Measurements from ENCODE around the gene LHPP.

The LHPP gene

GRCh38 chr10:124525751-124526600 is 64.4 kb downstream of the LHPP start:
- DNase-seq (ENCODE audit: low read depth) = no peak
- TF ChIP-seq CTCF (IDR thresholded peaks at IDR 0.05; ENCODE audit: low read depth, low read length) (no peak), POLR2A (IDR thresholded peaks at IDR 0.05; ENCODE audit: extremely low read depth, insufficient read length) (no peak)

GRCh38 chr10:124526621-124527267 is 65.1 kb downstream of the LHPP start:
- no peak overlapping the region for H3K4me3 ChIP-seq (ENCODE audit: low read depth, low read length)
- TF ChIP-seq CTCF (IDR thresholded peaks at IDR 0.05; ENCODE audit: low read depth, low read length) (no peak), MAX (IDR thresholded peaks at IDR 0.05; ENCODE audit: low read depth, low read length) (no peak), MYC (IDR thresholded peaks at IDR 0.05; ENCODE audit: low read depth, low read length) (no peak), POLR2A (IDR thresholded peaks at IDR 0.05; ENCODE audit: extremely low read depth, insufficient read length) (no peak)
- no peak for DNase-seq (ENCODE audit: low read depth)

More at GRCh38 chr10:124525751-124526600, 64.4 kb downstream of the LHPP start:
- no peak overlapping the region for H3K4me3 ChIP-seq (ENCODE audit: low read depth, low read length)

- TF ChIP-seq POLR2A (IDR thresholded peaks at IDR 0.05; ENCODE audit: extremely low read depth, insufficient read length) (no peak), MYC (IDR thresholded peaks at IDR 0.05; ENCODE audit: low read depth, low read length) (no peak), CTCF (IDR thresholded peaks at IDR 0.05; ENCODE audit: low read depth, low read length) (no peak), MAX (IDR thresholded peaks at IDR 0.05; ENCODE audit: low read depth, low read length) (no peak)
- no peak for DNase-seq (ENCODE audit: low read depth)
- no peak overlapping the region for H3K4me3 ChIP-seq (ENCODE audit: low read depth, low read length)
Observed at GRCh38 chr10:124527874-124528395, 66.3 kb downstream of the LHPP start.

GRCh38 chr10:124529661-124530214 is 68.1 kb downstream of the LHPP start:
- no peak overlapping the region for H3K4me3 ChIP-seq (ENCODE audit: low read depth, low read length)
- TF ChIP-seq CTCF (IDR thresholded peaks at IDR 0.05; ENCODE audit: low read depth, low read length) (no peak), MYC (IDR thresholded peaks at IDR 0.05; ENCODE audit: low read depth, low read length) (no peak), POLR2A (IDR thresholded peaks at IDR 0.05; ENCODE audit: extremely low read depth, insufficient read length) (no peak), MAX (IDR thresholded peaks at IDR 0.05; ENCODE audit: low read depth, low read length) (no peak)
- DNase-seq (ENCODE audit: low read depth) = no peak

- no peak overlapping the region for H3K4me3 ChIP-seq (ENCODE audit: low read depth, low read length)
- DNase-seq (ENCODE audit: low read depth) = peak; percentile 85
- TF ChIP-seq MYC (IDR thresholded peaks at IDR 0.05; ENCODE audit: low read depth, low read length) (peak; percentile 74), MAX (IDR thresholded peaks at IDR 0.05; ENCODE audit: low read depth, low read length) (peak; percentile 91), CTCF (IDR thresholded peaks at IDR 0.05; ENCODE audit: low read depth, low read length) (peak; percentile 86), POLR2A (IDR thresholded peaks at IDR 0.05; ENCODE audit: extremely low read depth, insufficient read length) (no peak)
Observed at GRCh38 chr10:124530215-124530665, 68.6 kb downstream of the LHPP start.

Measured in NB4 (cell line).